Measurements from ENCODE around the gene ENG. TPM values are rescaled to one million over a fixed set of nuclear protein-coding genes. Genes with fewer than 3 reads are reported as not detected.

ENG gene
- polyA plus RNA-seq, 3 donors = 15.7 to 26.0 (median 17.9) TPM

DNA sequence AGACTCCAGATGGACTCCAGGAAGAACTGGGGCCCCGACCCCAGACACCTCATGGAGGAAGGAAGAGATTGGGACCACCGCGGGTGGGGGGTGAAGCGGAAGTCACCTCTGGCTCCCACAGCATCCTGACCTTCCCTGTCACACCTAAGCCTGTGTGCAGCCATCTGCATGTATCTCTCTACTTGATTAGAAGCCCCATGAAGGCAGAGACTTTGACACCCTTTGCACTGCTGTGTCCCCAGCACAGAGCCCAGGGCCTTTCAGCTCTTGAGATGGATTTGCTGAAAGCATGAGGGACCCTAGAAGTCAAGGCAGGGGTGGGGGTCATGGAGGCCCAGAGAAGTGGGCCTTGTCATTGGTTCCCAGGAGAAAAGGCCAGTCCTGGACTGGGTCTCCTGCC lies 2.8 kb upstream of the ENG start:
- Histone ChIP-seq H3K36me3 (replicated peaks in 1 of 2; ENCODE audit: control insufficient read depth in 1 of 2, insufficient read depth in 2 of 2, low read length in 2 of 2) (no peaks in the 10 kb centered on the region), H3K4me2 (replicated peaks; ENCODE audit: extremely low read depth, low read length, poor library complexity, severe bottlenecking) (no peak overlapping the region), H3K79me2 (ENCODE audit: insufficient read depth, low read length) (no peaks in the 10 kb centered on the region), H3K27ac (ENCODE audit: low read depth in 1 of 2, low read length in 2 of 2) (no peak overlapping the region), H3K9ac (ENCODE audit: insufficient read depth, low read length, poor library complexity, severe bottlenecking) (no peak overlapping the region), H3K4me3 (replicated peaks in 1 of 3; ENCODE audit: low read depth in 2 of 3, low read length in 3 of 3) (no peak overlapping the region), H4K20me1 (ENCODE audit: insufficient read depth, low read length) (peaks cover 6% of the 10 kb centered on the region), H3K27me3 (ENCODE audit: control insufficient read depth in 2 of 2, insufficient read depth in 2 of 2, low read length in 2 of 2) (no peaks in the 10 kb centered on the region), H3K4me1 (ENCODE audit: control insufficient read depth in 1 of 2, insufficient read depth in 2 of 2, low read length in 2 of 2) (peaks cover 60% of the 10 kb centered on the region in 2 donors), H3K9me3 (replicated peaks in 1 of 2; ENCODE audit: control insufficient read depth in 1 of 2, insufficient read depth in 1 of 2, low read length in 2 of 2) (no peaks in the 10 kb centered on the region), H2AFZ (ENCODE audit: insufficient read depth, low read depth, low read length, poor library complexity, severe bottlenecking) (no peak overlapping the region)
- TF ChIP-seq, protein P1, sequence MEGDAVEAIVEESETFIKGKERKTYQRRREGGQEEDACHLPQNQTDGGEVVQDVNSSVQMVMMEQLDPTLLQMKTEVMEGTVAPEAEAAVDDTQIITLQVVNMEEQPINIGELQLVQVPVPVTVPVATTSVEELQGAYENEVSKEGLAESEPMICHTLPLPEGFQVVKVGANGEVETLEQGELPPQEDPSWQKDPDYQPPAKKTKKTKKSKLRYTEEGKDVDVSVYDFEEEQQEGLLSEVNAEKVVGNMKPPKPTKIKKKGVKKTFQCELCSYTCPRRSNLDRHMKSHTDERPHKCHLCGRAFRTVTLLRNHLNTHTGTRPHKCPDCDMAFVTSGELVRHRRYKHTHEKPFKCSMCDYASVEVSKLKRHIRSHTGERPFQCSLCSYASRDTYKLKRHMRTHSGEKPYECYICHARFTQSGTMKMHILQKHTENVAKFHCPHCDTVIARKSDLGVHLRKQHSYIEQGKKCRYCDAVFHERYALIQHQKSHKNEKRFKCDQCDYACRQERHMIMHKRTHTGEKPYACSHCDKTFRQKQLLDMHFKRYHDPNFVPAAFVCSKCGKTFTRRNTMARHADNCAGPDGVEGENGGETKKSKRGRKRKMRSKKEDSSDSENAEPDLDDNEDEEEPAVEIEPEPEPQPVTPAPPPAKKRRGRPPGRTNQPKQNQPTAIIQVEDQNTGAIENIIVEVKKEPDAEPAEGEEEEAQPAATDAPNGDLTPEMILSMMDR (IDR thresholded peaks at IDR 0.05) = no peak
- Mint-ChIP-seq H3K27ac (no peak overlapping the region), H3K4me3 (no peak overlapping the region), H3K36me3 (peaks cover 5 to 8% of the 10 kb centered on the region in 2 donors), H3K27me3 (ENCODE audit: low read depth in 3 of 3) (peaks cover 0 to 5% (median 1%) of the 10 kb centered on the region in 3 donors), H3K9me3 (peaks cover 0 to 2% (median 0%) of the 10 kb centered on the region in 7 donors), H3K4me1 (peaks cover 59% of the 10 kb centered on the region)
- DNase-seq = no peak
- no CpG with 5 or more reads among the region's 4 CpGs for WGBS (ENCODE audit: insufficient coverage)
- intact Hi-C loops (cut with micrococcal nuclease) = no loop called here

DNA sequence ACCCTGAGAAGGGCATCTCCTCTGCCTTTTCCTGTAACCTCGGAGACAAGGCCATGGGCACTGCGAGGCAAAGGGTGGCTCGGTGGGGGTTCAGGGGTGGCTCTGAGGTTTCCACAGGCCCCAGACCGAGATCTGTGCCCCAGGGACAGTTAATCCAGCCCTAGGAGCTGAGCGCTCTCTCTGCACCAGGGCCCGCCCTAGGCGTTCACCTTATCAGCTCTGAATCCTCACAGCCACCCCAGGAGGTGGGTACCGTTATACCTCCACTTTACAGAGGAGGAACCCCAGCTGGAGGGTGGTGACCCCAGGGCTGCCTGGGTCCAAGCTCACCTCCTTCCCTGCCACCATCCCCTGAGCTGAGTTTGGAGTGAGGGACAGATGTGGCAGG lies 2.3 kb upstream of the ENG start:
- peaks cover 0 to 5% (median 1%) of the 10 kb centered on the region in 3 donors for H3K27me3 Mint-ChIP-seq (ENCODE audit: low read depth in 3 of 3)
- TF ChIP-seq, protein P1 (IDR thresholded peaks at IDR 0.05) = no peak
- Histone ChIP-seq H3K4me3 (replicated peaks in 1 of 3; ENCODE audit: low read depth in 2 of 3, low read length in 3 of 3) (no peak overlapping the region), H3K4me2 (replicated peaks; ENCODE audit: extremely low read depth, low read length, poor library complexity, severe bottlenecking) (no peak overlapping the region), H3K27me3 (ENCODE audit: control insufficient read depth in 2 of 2, insufficient read depth in 2 of 2, low read length in 2 of 2) (no peaks in the 10 kb centered on the region), H3K27ac (ENCODE audit: low read depth in 1 of 2, low read length in 2 of 2) (no peak overlapping the region), H3K36me3 (replicated peaks in 1 of 2; ENCODE audit: control insufficient read depth in 1 of 2, insufficient read depth in 2 of 2, low read length in 2 of 2) (no peaks in the 10 kb centered on the region), H3K79me2 (ENCODE audit: insufficient read depth, low read length) (no peaks in the 10 kb centered on the region), H4K20me1 (ENCODE audit: insufficient read depth, low read length) (peaks cover 6% of the 10 kb centered on the region), H3K4me1 (ENCODE audit: control insufficient read depth in 1 of 2, insufficient read depth in 2 of 2, low read length in 2 of 2) (peaks cover 54 to 57% of the 10 kb centered on the region in 2 donors), H3K9me3 (replicated peaks in 1 of 2; ENCODE audit: control insufficient read depth in 1 of 2, insufficient read depth in 1 of 2, low read length in 2 of 2) (no peaks in the 10 kb centered on the region), H3K9ac (ENCODE audit: insufficient read depth, low read length, poor library complexity, severe bottlenecking) (no peak overlapping the region), H2AFZ (ENCODE audit: insufficient read depth, low read depth, low read length, poor library complexity, severe bottlenecking) (no peak overlapping the region)
- no peak for DNase-seq
- no peak overlapping the region for H3K27ac Mint-ChIP-seq
- peaks cover 0 to 2% (median 0%) of the 10 kb centered on the region in 7 donors for H3K9me3 Mint-ChIP-seq
- WGBS (ENCODE audit: insufficient coverage) = 84% methylated on average over 5 of the region's 8 CpGs
- H3K4me3 Mint-ChIP-seq = no peak overlapping the region
- H3K36me3 Mint-ChIP-seq = peaks cover 8 to 12% of the 10 kb centered on the region in 2 donors
- intact Hi-C loops (cut with micrococcal nuclease) = no loop called here
- H3K4me1 Mint-ChIP-seq = peaks cover 59% of the 10 kb centered on the region

Measured in CD14-positive monocyte (primary cell).